NCI-H2029 (cell line): ENCODE data around the gene ANKRD16.
"Not testable (repeated sequence)": the region's sequence is repeated elsewhere in the genome, so short reads cannot be mapped to it uniquely, and the experiment has no call there.

Experiments
- DNase-seq: peaks from one replicate; lab custom pipeline; 2025; lab: John Stamatoyannopoulos, UW

The ANKRD16 gene

GRCh38 chr10:5889624-5890451, at the start of gene ANKRD16, which contains the start of gene FBH1:
TSS of gene ANKRD16 (minus strand) at chr10:5889893. CDS start at chr10:5889354, 539 bp downstream.
TSS of gene FBH1 (plus strand) at chr10:5890243. CDS start at chr10:5890346, 103 bp downstream.
- DNase-seq: peak; percentile 83

- no peak for DNase-seq
Measured at GRCh38 chr10:5938291-5938690, 48.6 kb upstream of the ANKRD16 start.

GRCh38 chr10:5937016-5937415, 47.3 kb upstream of the ANKRD16 start:
- DNase-seq: no peak

- no peak for DNase-seq
Measured at GRCh38 chr10:5935628-5936027, 45.9 kb upstream of the ANKRD16 start.

- no peak for DNase-seq
Measured at GRCh38 chr10:5933909-5934546, 44.3 kb upstream of the ANKRD16 start.

- no peak for DNase-seq
Measured at GRCh38 chr10:5932345-5932744, 42.7 kb upstream of the ANKRD16 start.

- DNase-seq: no peak
Measured at GRCh38 chr10:5930272-5930671, 40.6 kb upstream of the ANKRD16 start.

GRCh38 chr10:5929442-5929841, 39.7 kb upstream of the ANKRD16 start:
- DNase-seq: no peak

- no peak for DNase-seq
Measured at GRCh38 chr10:5927306-5927705, 37.6 kb upstream of the ANKRD16 start.

GRCh38 chr10:5924889-5925288, 35.2 kb upstream of the ANKRD16 start:
- DNase-seq: no peak

- no peak for DNase-seq
Measured at GRCh38 chr10:5921746-5922145, 32.1 kb upstream of the ANKRD16 start.

GRCh38 chr10:5919568-5919967, 29.9 kb upstream of the ANKRD16 start:
- no peak for DNase-seq

- no peak for DNase-seq
Measured at GRCh38 chr10:5918763-5919162, 29.1 kb upstream of the ANKRD16 start.

GRCh38 chr10:5917305-5917704, 27.6 kb upstream of the ANKRD16 start:
- DNase-seq: no peak

- DNase-seq: no peak
Measured at GRCh38 chr10:5915451-5915850, 25.8 kb upstream of the ANKRD16 start.

GRCh38 chr10:5913736-5914135, 24.0 kb upstream of the ANKRD16 start:
- no peak for DNase-seq

- no peak for DNase-seq
Measured at GRCh38 chr10:5911670-5912069, 22.0 kb upstream of the ANKRD16 start.

- DNase-seq: no peak
Measured at GRCh38 chr10:5910323-5911100, 20.8 kb upstream of the ANKRD16 start.

GRCh38 chr10:5908676-5909075, 19.0 kb upstream of the ANKRD16 start:
- DNase-seq: not testable (repeated sequence)

- DNase-seq: no peak
Measured at GRCh38 chr10:5906651-5907050, 17.0 kb upstream of the ANKRD16 start.

GRCh38 chr10:5905854-5906507, 16.3 kb upstream of the ANKRD16 start:
- no peak for DNase-seq

GRCh38 chr10:5904227-5904626, 14.5 kb upstream of the ANKRD16 start:
- no peak for DNase-seq
